ENCODE data around the gene AATF. TPM values are rescaled to one million over a fixed set of nuclear protein-coding genes. Genes with fewer than 3 reads are reported as not detected.
A peak's percentile ranks its signal among the peaks of the same experiment; 100 is the strongest.

AATF gene
- total RNA-seq, 5 donors from 2014 or later (not counting 1 experiment from before 2014, with no cell fraction given) = 52.5 to 65.0 (median 59.7) TPM

- no peak overlapping the region for H3K4me3 ChIP-seq (ENCODE audit: control insufficient read depth in 1 of 2, extremely low read depth in 1 of 2, low read length in 1 of 2)
- H3K4me3 Mint-ChIP-seq = no peak overlapping the region
- H3K9me3 ChIP-seq = no peaks in the 10 kb centered on the region
- CTCF ChIA-PET = no interaction called here
- WGBS (ENCODE audit: insufficient coverage) = 55% methylated on average over 8 of the region's 16 CpGs
- DNase-seq (no peak), ATAC-seq (replicated peaks in 1 of 4) (no peak)
- H3K36me3 Mint-ChIP-seq = no peaks in the 10 kb centered on the region
- no peak overlapping the region for H3K27ac Mint-ChIP-seq
- H3K27ac ChIP-seq (ENCODE audit: low read length) = no peak overlapping the region
- peaks cover 33 to 49% (median 45%) of the 10 kb centered on the region in 3 donors for H3K4me1 Mint-ChIP-seq
- POLR2A ChIA-PET = no interaction called here
- no peaks in the 10 kb centered on the region for H3K36me3 ChIP-seq (ENCODE audit: control insufficient read depth in 2 of 2, extremely low read depth in 1 of 2, insufficient read depth in 1 of 2, low read length in 1 of 2)
- H3K4me1 ChIP-seq (ENCODE audit: control insufficient read depth in 1 of 2, extremely low read depth in 1 of 2, insufficient read depth in 2 of 2, low read length in 2 of 2) = peaks cover 6 to 44% of the 10 kb centered on the region in 2 experiments
- peaks cover 68 to 78% of the 10 kb centered on the region in 2 donors for H3K27me3 Mint-ChIP-seq
- no peaks in the 10 kb centered on the region for H3K9me3 Mint-ChIP-seq
- H3K27me3 ChIP-seq (replicated peaks in 1 of 2; ENCODE audit: control insufficient read depth in 2 of 2, extremely low read depth in 1 of 2, insufficient read depth in 2 of 2, low read length in 1 of 2) = peaks cover 22 to 82% of the 10 kb centered on the region in 2 experiments
Observed at GRCh38 chr17:36929851-36930582, 18.7 kb upstream of the AATF start.

- no peak for DNase-seq
- Histone ChIP-seq H3K27me3 (replicated peaks in 1 of 2; ENCODE audit: control insufficient read depth in 2 of 2, extremely low read depth in 1 of 2, insufficient read depth in 2 of 2, low read length in 1 of 2) (peaks cover 25 to 88% of the 10 kb centered on the region in 2 experiments), H3K4me1 (ENCODE audit: control insufficient read depth in 1 of 2, extremely low read depth in 1 of 2, insufficient read depth in 2 of 2, low read length in 2 of 2) (peaks cover 10 to 49% of the 10 kb centered on the region in 2 experiments), H3K4me3 (ENCODE audit: control insufficient read depth in 1 of 2, extremely low read depth in 1 of 2, low read length in 1 of 2) (no peak overlapping the region), H3K27ac (ENCODE audit: low read length) (no peak overlapping the region), H3K36me3 (ENCODE audit: control insufficient read depth in 2 of 2, extremely low read depth in 1 of 2, insufficient read depth in 1 of 2, low read length in 1 of 2) (no peaks in the 10 kb centered on the region), H3K9me3 (no peaks in the 10 kb centered on the region)
- H3K27me3 Mint-ChIP-seq = peaks cover 74 to 84% of the 10 kb centered on the region in 2 donors
- ChIA-PET POLR2A (no interaction called here), CTCF (no interaction called here)
- no peak overlapping the region for H3K27ac Mint-ChIP-seq
- no peak overlapping the region for H3K4me3 Mint-ChIP-seq
- H3K9me3 Mint-ChIP-seq = no peaks in the 10 kb centered on the region
- WGBS (ENCODE audit: insufficient coverage) = no CpG with 5 or more reads among the region's 1 CpG
- peaks cover 38 to 54% (median 51%) of the 10 kb centered on the region in 3 donors for H3K4me1 Mint-ChIP-seq
- H3K36me3 Mint-ChIP-seq = no peaks in the 10 kb centered on the region
- ATAC-seq (replicated peaks in 1 of 4) = no peak
Observed at GRCh38 chr17:36930583-36930900, 18.2 kb upstream of the AATF start.

GRCh38 chr17:36931096-36931696 lies 17.6 kb upstream of the AATF start:
- no peaks in the 10 kb centered on the region for H3K9me3 Mint-ChIP-seq
- peaks cover 16 to 55% of the 10 kb centered on the region in 2 experiments for H3K4me1 ChIP-seq (ENCODE audit: control insufficient read depth in 1 of 2, extremely low read depth in 1 of 2, insufficient read depth in 2 of 2, low read length in 2 of 2)
- peaks cover 45 to 61% (median 51%) of the 10 kb centered on the region in 3 donors for H3K4me1 Mint-ChIP-seq
- ATAC-seq (replicated peaks in 1 of 4) = no peak
- H3K36me3 ChIP-seq (ENCODE audit: control insufficient read depth in 2 of 2, extremely low read depth in 1 of 2, insufficient read depth in 1 of 2, low read length in 1 of 2) = no peaks in the 10 kb centered on the region
- peaks cover 25 to 94% of the 10 kb centered on the region in 2 experiments for H3K27me3 ChIP-seq (replicated peaks in 1 of 2; ENCODE audit: control insufficient read depth in 2 of 2, extremely low read depth in 1 of 2, insufficient read depth in 2 of 2, low read length in 1 of 2)
- no peak for DNase-seq
- H3K27ac ChIP-seq (ENCODE audit: low read length) = no peak overlapping the region
- POLR2A ChIA-PET = no interaction called here
- CTCF ChIA-PET = no interaction called here
- H3K4me3 ChIP-seq (ENCODE audit: control insufficient read depth in 1 of 2, extremely low read depth in 1 of 2, low read length in 1 of 2) = no peak overlapping the region
- WGBS (ENCODE audit: insufficient coverage) = 60% methylated on average over 2 of the region's 7 CpGs
- peak overlapping the region in 1 of 2 donors; percentile 17 for H3K27ac Mint-ChIP-seq
- H3K9me3 ChIP-seq = no peaks in the 10 kb centered on the region
- no peaks in the 10 kb centered on the region for H3K36me3 Mint-ChIP-seq
- peak overlapping the region in 1 of 3 donors; percentile 75 for H3K4me3 Mint-ChIP-seq
- peaks cover 77 to 90% of the 10 kb centered on the region in 2 donors for H3K27me3 Mint-ChIP-seq

- H3K4me3 Mint-ChIP-seq = peak overlapping the region; percentile 47 to 75 (median 49)
- Histone ChIP-seq H3K27me3 (replicated peaks in 1 of 2; ENCODE audit: control insufficient read depth in 2 of 2, extremely low read depth in 1 of 2, insufficient read depth in 2 of 2, low read length in 1 of 2) (peaks cover 25 to 98% of the 10 kb centered on the region in 2 experiments), H3K36me3 (ENCODE audit: control insufficient read depth in 2 of 2, extremely low read depth in 1 of 2, insufficient read depth in 1 of 2, low read length in 1 of 2) (no peaks in the 10 kb centered on the region), H3K4me3 (ENCODE audit: control insufficient read depth in 1 of 2, extremely low read depth in 1 of 2, low read length in 1 of 2) (peak overlapping the region in 1 of 2 donors; percentile 11), H3K27ac (ENCODE audit: low read length) (no peak overlapping the region), H3K4me1 (ENCODE audit: control insufficient read depth in 1 of 2, extremely low read depth in 1 of 2, insufficient read depth in 2 of 2, low read length in 2 of 2) (peaks cover 20 to 62% of the 10 kb centered on the region in 2 experiments), H3K9me3 (no peaks in the 10 kb centered on the region)
- DNase-seq (peak in 2 of 35 experiments; percentile 10 to 27), ATAC-seq (replicated peaks in 1 of 4) (no peak)
- no peaks in the 10 kb centered on the region for H3K36me3 Mint-ChIP-seq
- 5% methylated on average over 25 of the region's 30 CpGs for WGBS (ENCODE audit: insufficient coverage)
- peaks cover 46 to 65% (median 51%) of the 10 kb centered on the region in 3 donors for H3K4me1 Mint-ChIP-seq
- CTCF ChIA-PET = no interaction called here
- H3K9me3 Mint-ChIP-seq = no peaks in the 10 kb centered on the region
- POLR2A ChIA-PET = interaction anchor here in 1 of 2 donors (0.6 kb wide), 1 partner anchor 218 kb away, joined by 3 read pairs; no protein-coding TSS in a partner anchor
- no peak overlapping the region for H3K27ac Mint-ChIP-seq
- H3K27me3 Mint-ChIP-seq = peaks cover 78 to 91% of the 10 kb centered on the region in 2 donors
Observed at GRCh38 chr17:36931697-36932382, 16.9 kb upstream of the AATF start.

GRCh38 chr17:36932383-36932693 lies 16.4 kb upstream of the AATF start:
- peaks cover 77 to 94% of the 10 kb centered on the region in 2 donors for H3K27me3 Mint-ChIP-seq
- DNase-seq (no peak), ATAC-seq (replicated peaks in 1 of 4) (no peak)
- Histone ChIP-seq H3K4me3 (ENCODE audit: control insufficient read depth in 1 of 2, extremely low read depth in 1 of 2, low read length in 1 of 2) (peak overlapping the region in 1 of 2 donors; percentile 11), H3K9me3 (no peaks in the 10 kb centered on the region), H3K27me3 (replicated peaks in 1 of 2; ENCODE audit: control insufficient read depth in 2 of 2, extremely low read depth in 1 of 2, insufficient read depth in 2 of 2, low read length in 1 of 2) (peaks cover 27 to 100% of the 10 kb centered on the region in 2 experiments), H3K27ac (ENCODE audit: low read length) (no peak overlapping the region), H3K36me3 (ENCODE audit: control insufficient read depth in 2 of 2, extremely low read depth in 1 of 2, insufficient read depth in 1 of 2, low read length in 1 of 2) (no peaks in the 10 kb centered on the region), H3K4me1 (ENCODE audit: control insufficient read depth in 1 of 2, extremely low read depth in 1 of 2, insufficient read depth in 2 of 2, low read length in 2 of 2) (peaks cover 24 to 67% of the 10 kb centered on the region in 2 experiments)
- CTCF ChIA-PET = no interaction called here
- peak overlapping the region; percentile 47 to 75 (median 49) for H3K4me3 Mint-ChIP-seq
- peaks cover 51 to 70% (median 56%) of the 10 kb centered on the region in 3 donors for H3K4me1 Mint-ChIP-seq
- H3K36me3 Mint-ChIP-seq = no peaks in the 10 kb centered on the region
- 10% methylated on average over 4 of the region's 16 CpGs for WGBS (ENCODE audit: insufficient coverage)
- H3K9me3 Mint-ChIP-seq = no peaks in the 10 kb centered on the region
- no peak overlapping the region for H3K27ac Mint-ChIP-seq
- POLR2A ChIA-PET = interaction anchor here in 1 of 2 donors (0.6 kb wide), 1 partner anchor 217 kb away, joined by 3 read pairs; no protein-coding TSS in a partner anchor

GRCh38 chr17:36932694-36933511 lies 15.9 kb upstream of the AATF start:
- Histone ChIP-seq H3K4me1 (ENCODE audit: control insufficient read depth in 1 of 2, extremely low read depth in 1 of 2, insufficient read depth in 2 of 2, low read length in 2 of 2) (peaks cover 27 to 70% of the 10 kb centered on the region in 2 experiments), H3K4me3 (ENCODE audit: control insufficient read depth in 1 of 2, extremely low read depth in 1 of 2, low read length in 1 of 2) (peak overlapping the region in 1 of 2 donors; percentile 38), H3K27me3 (replicated peaks in 1 of 2; ENCODE audit: control insufficient read depth in 2 of 2, extremely low read depth in 1 of 2, insufficient read depth in 2 of 2, low read length in 1 of 2) (peaks cover 25 to 100% of the 10 kb centered on the region in 2 experiments), H3K27ac (ENCODE audit: low read length) (no peak overlapping the region), H3K36me3 (ENCODE audit: control insufficient read depth in 2 of 2, extremely low read depth in 1 of 2, insufficient read depth in 1 of 2, low read length in 1 of 2) (no peaks in the 10 kb centered on the region), H3K9me3 (no peaks in the 10 kb centered on the region)
- WGBS (ENCODE audit: insufficient coverage) = 14% methylated on average over 27 of the region's 40 CpGs
- ATAC-seq (replicated peaks in 1 of 4) (no peak), DNase-seq (peak in 1 of 35 experiments; percentile 6)
- H3K4me1 Mint-ChIP-seq = peaks cover 55 to 73% (median 60%) of the 10 kb centered on the region in 3 donors
- H3K27me3 Mint-ChIP-seq = peaks cover 77 to 94% of the 10 kb centered on the region in 2 donors
- no peak overlapping the region for H3K27ac Mint-ChIP-seq
- POLR2A ChIA-PET = no interaction called here
- H3K4me3 Mint-ChIP-seq = peak overlapping the region; percentile 43 to 75 (median 49)
- CTCF ChIA-PET = no interaction called here
- H3K36me3 Mint-ChIP-seq = no peaks in the 10 kb centered on the region
- H3K9me3 Mint-ChIP-seq = no peaks in the 10 kb centered on the region

All from T-cell (primary cell).